ENCODE results near the gene PATJ. TPM values are rescaled to one million over a fixed set of nuclear protein-coding genes. Genes with fewer than 3 reads are reported as not detected.

PATJ gene
- total and polyA plus RNA-seq, 2 experiments from 2014 or later = 20.0 to 44.8 TPM

DNA sequence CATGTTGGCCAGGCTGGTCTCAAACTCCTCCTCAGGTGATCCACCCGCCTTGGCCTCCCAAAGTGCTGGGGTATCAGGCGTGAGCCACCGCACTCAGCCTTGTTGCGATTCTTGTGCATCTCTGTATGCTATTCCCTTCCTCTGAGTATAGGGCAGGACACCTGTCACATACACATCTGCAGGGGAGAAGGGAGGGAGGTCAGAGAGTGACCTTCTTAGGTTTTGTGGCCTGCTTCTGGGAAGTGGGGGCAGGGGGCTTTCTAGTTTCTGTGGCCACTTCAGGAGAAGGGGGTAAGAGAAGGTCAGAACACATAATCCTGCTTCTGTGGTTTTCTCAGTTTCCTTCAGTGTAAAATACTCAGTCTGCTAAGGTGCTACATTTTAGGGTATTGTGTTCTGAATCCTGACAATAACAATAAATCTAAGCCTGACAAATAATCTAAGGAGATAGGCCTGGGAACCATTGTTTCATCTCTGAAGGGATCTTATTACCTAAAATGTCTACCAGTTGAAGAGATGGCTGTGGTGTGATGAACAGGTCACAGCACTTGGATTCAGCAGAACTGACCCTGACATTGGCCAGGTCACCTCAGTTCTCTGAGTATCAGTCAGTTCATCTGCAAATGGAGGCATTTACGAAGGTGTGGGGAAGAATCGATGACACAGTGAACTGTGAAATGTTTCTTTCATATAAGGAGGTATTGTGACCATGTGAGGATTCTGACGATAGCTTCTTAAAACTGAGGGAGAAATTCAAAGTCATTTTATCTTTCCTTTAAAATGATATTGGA is 239.8 kb downstream of the PATJ start:
- WGBS (ENCODE audit: low lambda C conversion rate, missing lambda C conversion rate) = 79% methylated on average over 7 of the region's 7 CpGs
- no peaks in the 10 kb centered on the region for H3K79me2 ChIP-seq

DNA sequence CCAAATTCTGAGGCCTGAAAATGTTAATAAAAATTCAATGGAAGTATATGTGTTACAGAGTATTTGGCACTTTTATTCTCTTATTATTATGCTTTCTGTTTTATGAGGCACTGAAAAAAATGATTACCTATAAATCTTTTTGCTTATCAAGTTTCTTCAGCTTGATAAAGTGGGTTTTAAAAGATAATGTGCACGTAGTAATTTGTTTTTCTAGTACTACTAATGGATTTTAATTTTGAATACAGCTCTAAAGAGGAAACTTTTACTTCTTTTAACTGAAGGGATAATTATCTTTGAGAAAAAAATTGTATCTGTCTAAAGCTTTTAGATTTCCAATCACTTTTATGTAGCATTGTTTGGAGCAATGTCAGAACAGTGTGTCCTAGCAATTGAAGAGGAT is 241.0 kb downstream of the PATJ start:
- Histone ChIP-seq H4K20me1 (ENCODE audit: insufficient read depth, poor library complexity, severe bottlenecking) (no peaks in the 10 kb centered on the region), H3K36me3 (replicated peaks; ENCODE audit: insufficient read depth, low read depth) (no peaks in the 10 kb centered on the region), H3K79me2 (no peaks in the 10 kb centered on the region), H3K4me2 (no peak overlapping the region), H3K27ac (no peak overlapping the region), H3K4me3 (no peak overlapping the region), H3K27me3 (no peaks in the 10 kb centered on the region), H2AFZ (no peak overlapping the region), H3K9me2 (replicated peaks; ENCODE audit: insufficient read depth) (no peaks in the 10 kb centered on the region), H3K4me1 (ENCODE audit: insufficient read depth) (no peaks in the 10 kb centered on the region), H3K9me3 (ENCODE audit: low read depth) (no peaks in the 10 kb centered on the region)
- no peak for TF ChIP-seq EZH2phosphoT487 (IDR thresholded peaks at IDR 0.05; ENCODE audit: low read depth, severe bottlenecking, unreplicated experiment)
- no peak for TF ChIP-seq EZH2 (IDR thresholded peaks at IDR 0.05; ENCODE audit: borderline replicate concordance)
- TF ChIP-seq, protein P1, sequence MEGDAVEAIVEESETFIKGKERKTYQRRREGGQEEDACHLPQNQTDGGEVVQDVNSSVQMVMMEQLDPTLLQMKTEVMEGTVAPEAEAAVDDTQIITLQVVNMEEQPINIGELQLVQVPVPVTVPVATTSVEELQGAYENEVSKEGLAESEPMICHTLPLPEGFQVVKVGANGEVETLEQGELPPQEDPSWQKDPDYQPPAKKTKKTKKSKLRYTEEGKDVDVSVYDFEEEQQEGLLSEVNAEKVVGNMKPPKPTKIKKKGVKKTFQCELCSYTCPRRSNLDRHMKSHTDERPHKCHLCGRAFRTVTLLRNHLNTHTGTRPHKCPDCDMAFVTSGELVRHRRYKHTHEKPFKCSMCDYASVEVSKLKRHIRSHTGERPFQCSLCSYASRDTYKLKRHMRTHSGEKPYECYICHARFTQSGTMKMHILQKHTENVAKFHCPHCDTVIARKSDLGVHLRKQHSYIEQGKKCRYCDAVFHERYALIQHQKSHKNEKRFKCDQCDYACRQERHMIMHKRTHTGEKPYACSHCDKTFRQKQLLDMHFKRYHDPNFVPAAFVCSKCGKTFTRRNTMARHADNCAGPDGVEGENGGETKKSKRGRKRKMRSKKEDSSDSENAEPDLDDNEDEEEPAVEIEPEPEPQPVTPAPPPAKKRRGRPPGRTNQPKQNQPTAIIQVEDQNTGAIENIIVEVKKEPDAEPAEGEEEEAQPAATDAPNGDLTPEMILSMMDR (IDR thresholded peaks at IDR 0.05; ENCODE audit: poor library complexity) = no peak
- 31% methylated on average over 1 of the region's 1 CpG for WGBS (ENCODE audit: low lambda C conversion rate, missing lambda C conversion rate)
- no peak for DNase-seq (ENCODE audit: low spot score)

More for the DNA sequence above, 239.8 kb downstream of the PATJ start:
- Histone ChIP-seq H3K27ac (no peak overlapping the region), H3K9me2 (replicated peaks; ENCODE audit: insufficient read depth) (no peaks in the 10 kb centered on the region), H3K27me3 (no peaks in the 10 kb centered on the region), H2AFZ (no peak overlapping the region), H3K4me3 (no peak overlapping the region), H4K20me1 (ENCODE audit: insufficient read depth, poor library complexity, severe bottlenecking) (no peaks in the 10 kb centered on the region), H3K36me3 (replicated peaks; ENCODE audit: insufficient read depth, low read depth) (no peaks in the 10 kb centered on the region), H3K9me3 (ENCODE audit: low read depth) (no peaks in the 10 kb centered on the region), H3K4me1 (ENCODE audit: insufficient read depth) (no peaks in the 10 kb centered on the region), H3K4me2 (no peak overlapping the region)
- TF ChIP-seq EZH2 (IDR thresholded peaks at IDR 0.05; ENCODE audit: borderline replicate concordance) = no peak
- no peak for TF ChIP-seq EZH2phosphoT487 (IDR thresholded peaks at IDR 0.05; ENCODE audit: low read depth, severe bottlenecking, unreplicated experiment)
- TF ChIP-seq, protein P1 (IDR thresholded peaks at IDR 0.05; ENCODE audit: poor library complexity) = no peak
- no peak for DNase-seq (ENCODE audit: low spot score)

DNA sequence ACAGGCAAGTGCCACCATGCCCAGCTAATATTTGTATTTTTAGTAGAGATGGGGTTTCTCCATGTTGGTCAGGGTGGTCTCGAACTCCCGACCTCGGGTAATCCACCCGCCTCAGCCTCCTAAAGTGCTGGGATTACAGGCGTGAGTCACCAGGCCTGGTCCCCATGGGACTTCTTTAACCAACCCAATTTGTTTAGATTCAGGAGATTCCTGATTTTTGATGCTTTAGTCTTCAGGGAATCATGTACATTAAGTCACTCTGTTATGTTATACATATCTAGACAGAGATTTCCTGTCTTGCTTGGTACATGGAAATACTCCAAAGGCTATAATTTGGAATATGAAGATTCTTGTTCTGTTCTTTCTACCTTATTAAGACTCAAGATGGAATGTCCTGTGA is 250.0 kb downstream of the PATJ start:
- TF ChIP-seq EZH2 (IDR thresholded peaks at IDR 0.05; ENCODE audit: borderline replicate concordance) (no peak), EZH2phosphoT487 (IDR thresholded peaks at IDR 0.05; ENCODE audit: low read depth, severe bottlenecking, unreplicated experiment) (no peak)
- TF ChIP-seq, protein P1 (IDR thresholded peaks at IDR 0.05; ENCODE audit: poor library complexity) = no peak
- WGBS (ENCODE audit: low lambda C conversion rate, missing lambda C conversion rate) = 92% methylated on average over 5 of the region's 5 CpGs
- no peak overlapping the region for H2AFZ ChIP-seq
- H3K27me3 ChIP-seq = no peaks in the 10 kb centered on the region
- H3K79me2 ChIP-seq = no peaks in the 10 kb centered on the region
- H3K27ac ChIP-seq = no peak overlapping the region
- H3K4me1 ChIP-seq (ENCODE audit: insufficient read depth) = no peaks in the 10 kb centered on the region
- no peaks in the 10 kb centered on the region for H3K36me3 ChIP-seq (replicated peaks; ENCODE audit: insufficient read depth, low read depth)
- H3K4me2 ChIP-seq = no peak overlapping the region
- H3K4me3 ChIP-seq = no peak overlapping the region
- no peaks in the 10 kb centered on the region for H3K9me2 ChIP-seq (replicated peaks; ENCODE audit: insufficient read depth)
- H3K9me3 ChIP-seq (ENCODE audit: low read depth) = no peaks in the 10 kb centered on the region
- DNase-seq (ENCODE audit: low spot score) = no peak
- no peaks in the 10 kb centered on the region for H4K20me1 ChIP-seq (ENCODE audit: insufficient read depth, poor library complexity, severe bottlenecking)

Data from hepatocyte (in vitro differentiated cells).